Pancreas (tissue), 10 donors: ENCODE results near the gene LST1. TPM values are rescaled to one million over a fixed set of nuclear protein-coding genes. Genes with fewer than 3 reads are reported as not detected.
A peak's percentile ranks its signal among the peaks of the same experiment; 100 is the strongest.

Experiments used
- ATAC-seq, 4 donors: fragments of 200-7000 bp; cut with Tn5 transposase; one replicate each; pipeline versions ENCODE4 v1.8.0 to v1.9.1; 2020; ENCODE audit warnings: mild to moderate bottlenecking in 4 of 4, moderate library complexity in 4 of 4
- DNase-seq, 6 donors: peaks; one replicate each; pipeline ENCODE4 v3.0.0-alpha.2; 2020
- FAIRE-seq: peaks from 2 replicates; lab custom pipeline; 2012; peaks lifted over from hg19 to GRCh38; lab: Jason Lieb, UNC
- H3K27ac ChIP-seq, 4 donors: fragments of 200-600 bp; sonication (generic); 1 replicate in 3 of 4; 2 replicates in 1 of 4; pipeline versions ENCODE4 v1.5.0 to v1.8.0; 2020
- H3K27me3 ChIP-seq, 4 donors: fragments of 200-600 bp; one replicate each; pipeline ENCODE4 v1.8.0; 2021
- H3K36me3 ChIP-seq, 3 donors: fragments of 200-600 bp; sonication (generic) in 1 of 3; one replicate each; pipeline versions ENCODE4 v1.5.0 to v1.8.0; 2020 to 2021
- H3K4me1 ChIP-seq, 3 donors: fragments of 200-600 bp; one replicate each; pipeline ENCODE4 v1.8.0; 2021
- H3K4me3 ChIP-seq, 4 donors: fragments of 200-600 bp; sonication (generic) in 2 of 4; one replicate each; pipeline versions ENCODE4 v1.5.0 to v1.8.0; 2020 to 2021
- H3K9me3 ChIP-seq, 4 donors: fragments of 200-600 bp; one replicate each; pipeline ENCODE4 v1.8.0; 2021
- CTCF ChIP-seq, 4 donors: fragments of 200-600 bp; sonication (generic) in 3 of 4; IDR thresholded peaks; one replicate each; pipeline versions ENCODE4 v1.5.0 to v1.8.0; 2021; ENCODE audit warnings: antibody characterized with exemption in 4 of 4
- WGBS, 2 donors: extraction: QIAGEN DNeasy Blood & Tissue Kit; methylation state at CpG; one replicate each; pipeline ENCODE4 v1.1.7; 2013; 5-methylcytosine and 5-hydroxymethylcytosine counted together
- intact Hi-C, 3 donors: fragments of 100-400 bp; cut with DNase I; formaldehyde crosslinking; loops; one replicate each; pipeline versions ENCODE4 v1.11.1 to v1.14.2; 2022
- polyA plus RNA-seq, 2 donors: library from polyadenylated mRNA; stranded (reverse); fragments of 200-250 nt; gene quantifications; one replicate each; pipeline ENCODE4 v1.2.3, GENCODE V29; 2013
- total RNA-seq, 6 donors: library from RNA; stranded (reverse); fragmentation: NEBNext Ultra II Directional in 4 of 6; extraction: Animal tissue kit (Norgen Biotek cat#: 25700) in 4 of 6; gene quantifications; one replicate each; pipeline versions ENCODE4 v1.2.1 to v1.2.4, GENCODE V29; 2021 to 2023
- donor health status: healthy with polysubstance abuse.
- donor health status: DM: no; HTN: no; CAD: no; lungs with moderate emphysema.
- donor health status: DM: no; HTN: no; CAD: no.
- donor health status: control.
- donor health status: control.
- donor health status: Bipolar disorder and iron deficiency.
- donor health status: DM: yes; HTN: yes; CAD: no.
- donor health status: DM: no; HTN: no; CAD: no.
- donor health status: DM: no; HTN: no; CAD: no.
- donor health status: DM: yes; HTN: yes; CAD: no.

The LST1 gene
- total and polyA plus RNA-seq, 8 donors, result 0.56 to 12.9 (median 4.7) TPM

- no peaks in the 10 kb centered on the region for H3K36me3 ChIP-seq
- no peaks in the 10 kb centered on the region for H3K9me3 ChIP-seq
- no peak overlapping the region for H3K4me3 ChIP-seq
- DNase-seq, result no peak
- peaks cover 0 to 14% (median 12%) of the 10 kb centered on the region in 3 donors for H3K4me1 ChIP-seq
- intact Hi-C loops, result no loop called here
- no peak for TF ChIP-seq CTCF (IDR thresholded peaks at IDR 0.05)
- peak overlapping the region in 2 of 4 donors; percentile 51 to 68 for H3K27ac ChIP-seq
- WGBS, 2 donors, result 82 to 83% methylated on average over 3 of the region's 3 CpGs
- FAIRE-seq, result no peak
- no peak for ATAC-seq
- H3K27me3 ChIP-seq, result no peaks in the 10 kb centered on the region
These were observed 8.5 kb upstream of the LST1 start for GRCh38 chr6:31577579-31577966.

GRCh38 chr6:31578184-31579118, 7.6 kb upstream of the LST1 start:
- H3K27me3 ChIP-seq, result no peaks in the 10 kb centered on the region
- TF ChIP-seq CTCF (IDR thresholded peaks at IDR 0.05), result no peak
- no peaks in the 10 kb centered on the region for H3K36me3 ChIP-seq
- intact Hi-C loops, result no loop called here
- H3K4me3 ChIP-seq, result no peak overlapping the region
- FAIRE-seq (no peak), ATAC-seq (peak; percentile 23 to 57 (median 44)), DNase-seq (peak in 5 of 6 donors; percentile 55 to 66 (median 61))
- H3K27ac ChIP-seq, result peak overlapping the region in 2 of 4 donors; percentile 59 to 68
- H3K9me3 ChIP-seq, result no peaks in the 10 kb centered on the region
- WGBS, 2 donors, result 58 to 60% methylated on average over 12 of the region's 12 CpGs
- peaks cover 0 to 14% (median 12%) of the 10 kb centered on the region in 3 donors for H3K4me1 ChIP-seq

DNA sequence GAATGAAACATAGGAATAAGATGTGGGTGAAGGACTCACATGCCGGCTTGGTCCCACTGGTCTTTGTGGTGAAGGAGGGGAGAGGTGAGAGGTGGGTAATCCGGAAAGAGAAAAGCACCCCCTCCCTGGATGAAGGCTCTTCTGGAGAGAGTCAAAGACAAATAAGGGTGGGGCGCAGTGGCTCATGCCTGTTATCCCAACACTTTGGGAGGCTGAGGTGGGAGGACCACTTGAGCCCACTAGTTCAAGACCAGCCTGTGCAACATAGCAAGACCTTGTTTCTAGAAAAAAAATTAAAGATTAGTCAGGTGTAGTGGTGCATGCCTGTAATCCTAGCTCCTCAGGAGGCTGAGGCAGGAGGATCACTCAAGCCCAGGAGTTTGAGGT, 7.0 kb upstream of the LST1 start:
- peaks cover 0 to 14% (median 12%) of the 10 kb centered on the region in 3 donors for H3K4me1 ChIP-seq
- WGBS, 2 donors, result 94% methylated on average over 3 of the region's 3 CpGs
- DNase-seq (no peak), ATAC-seq (no peak), FAIRE-seq (no peak)
- no peaks in the 10 kb centered on the region for H3K36me3 ChIP-seq
- H3K27ac ChIP-seq, result peak overlapping the region in 2 of 4 donors; percentile 59 to 68
- H3K4me3 ChIP-seq, result no peak overlapping the region
- intact Hi-C loops, result no loop called here
- no peaks in the 10 kb centered on the region for H3K9me3 ChIP-seq
- TF ChIP-seq CTCF (IDR thresholded peaks at IDR 0.05), result no peak
- H3K27me3 ChIP-seq, result no peaks in the 10 kb centered on the region

DNA sequence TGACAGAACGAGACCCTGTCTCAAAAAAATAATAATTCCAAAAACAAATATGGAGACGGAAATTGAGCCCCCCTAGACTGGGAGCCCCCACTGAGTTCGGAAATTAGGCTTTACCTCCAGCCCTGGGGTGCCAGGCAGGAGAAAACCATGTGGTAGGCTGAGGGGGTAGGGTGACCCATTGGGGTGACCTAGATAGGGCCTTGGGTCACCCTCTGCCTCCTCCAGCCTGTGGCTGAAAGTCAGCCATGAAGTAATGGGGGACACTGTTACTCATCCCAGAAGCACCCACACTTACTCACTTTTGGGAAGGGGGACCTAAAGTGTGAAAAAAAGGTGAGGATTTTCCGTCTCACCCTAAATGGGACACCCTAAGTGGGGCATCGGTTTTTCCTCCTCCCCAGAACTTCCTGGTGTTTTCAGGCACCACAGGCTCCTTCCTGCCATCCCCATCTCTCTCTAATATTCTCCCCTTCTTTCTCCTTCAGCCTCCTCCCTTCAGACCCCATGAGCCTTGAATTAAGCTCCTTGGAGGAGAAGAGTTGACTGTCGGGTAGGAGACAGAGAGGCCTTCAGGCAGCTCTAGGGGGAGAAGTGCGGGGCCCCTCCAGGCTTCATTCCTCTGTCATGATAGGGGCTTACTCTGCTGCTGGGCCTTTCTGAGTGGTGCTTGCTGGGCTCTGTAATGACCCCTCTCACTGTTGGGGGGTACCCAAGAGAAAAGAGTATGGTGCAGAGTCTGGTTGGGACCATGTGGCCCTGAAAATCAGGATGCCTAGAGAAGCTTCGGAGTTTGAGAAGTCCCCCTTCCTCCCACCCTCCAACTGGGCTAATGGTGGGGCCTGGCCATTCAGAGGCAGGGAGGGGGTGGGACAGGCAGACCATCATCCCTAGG, 6.3 kb upstream of the LST1 start:
- intact Hi-C loops, result no loop called here
- H3K4me1 ChIP-seq, result peaks cover 0 to 14% (median 12%) of the 10 kb centered on the region in 3 donors
- TF ChIP-seq CTCF (IDR thresholded peaks at IDR 0.05), result no peak
- no peaks in the 10 kb centered on the region for H3K36me3 ChIP-seq
- DNase-seq (no peak), ATAC-seq (no peak), FAIRE-seq (no peak)
- 90 to 95% methylated on average over 8 of the region's 8 CpGs for WGBS, 2 donors
- H3K4me3 ChIP-seq, result peak overlapping the region in 1 of 4 donors; percentile 72
- no peak overlapping the region for H3K27ac ChIP-seq
- H3K27me3 ChIP-seq, result no peaks in the 10 kb centered on the region
- H3K9me3 ChIP-seq, result no peaks in the 10 kb centered on the region
